SKM-1 treated with dmso at 0.1 percent for 144 hours (cell line): Measurements from ENCODE around the gene COL19A1.
"Not testable (repeated sequence)": the region's sequence is repeated elsewhere in the genome, so short reads cannot be mapped to it uniquely, and the experiment has no call there.

Experiments used
- DNase-seq: peaks from one replicate; lab custom pipeline; 2025; ENCODE audit not compliant: unreplicated experiment; lab: John Stamatoyannopoulos, UW

The COL19A1 gene

GRCh38 chr6:69866351-69866769, at the start of gene COL19A1:
COL19A1 (plus strand) TSS chr6:69866556; CDS start chr6:69879568, 13,012 bp downstream.
- DNase-seq = no peak

GRCh38 chr6:69816569-69816968, 49.8 kb upstream of the COL19A1 start:
- DNase-seq = no peak

GRCh38 chr6:69817358-69817757, 49.0 kb upstream of the COL19A1 start:
- DNase-seq = no peak

- DNase-seq = no peak
Measured at GRCh38 chr6:69818223-69818930, 48.0 kb upstream of the COL19A1 start.

- DNase-seq = no peak
Measured at GRCh38 chr6:69819138-69819537, 47.2 kb upstream of the COL19A1 start.

- DNase-seq = no peak
Measured at GRCh38 chr6:69820018-69820417, 46.3 kb upstream of the COL19A1 start.

GRCh38 chr6:69820438-69820837, 45.9 kb upstream of the COL19A1 start:
- DNase-seq = no peak

- not testable (repeated sequence) for DNase-seq
Measured at GRCh38 chr6:69824355-69824754, 42.0 kb upstream of the COL19A1 start.

GRCh38 chr6:69825904-69826303, 40.5 kb upstream of the COL19A1 start:
- no peak for DNase-seq

GRCh38 chr6:69827276-69827893, 39.0 kb upstream of the COL19A1 start:
- no peak for DNase-seq

- DNase-seq = no peak
Measured at GRCh38 chr6:69832558-69832957, 33.8 kb upstream of the COL19A1 start.

- peak; percentile 48 for DNase-seq
Measured at GRCh38 chr6:69835414-69836179, 30.8 kb upstream of the COL19A1 start.

GRCh38 chr6:69841862-69842261, 24.5 kb upstream of the COL19A1 start:
- DNase-seq = no peak

- DNase-seq = no peak
Measured at GRCh38 chr6:69843189-69843588, 23.2 kb upstream of the COL19A1 start.

- no peak for DNase-seq
Measured at GRCh38 chr6:69846312-69846711, 20.0 kb upstream of the COL19A1 start.

- no peak for DNase-seq
Measured at GRCh38 chr6:69846770-69847491, 19.4 kb upstream of the COL19A1 start.

- DNase-seq = no peak
Measured at GRCh38 chr6:69847492-69847788, 18.9 kb upstream of the COL19A1 start.

- no peak for DNase-seq
Measured at GRCh38 chr6:69848552-69848951, 17.8 kb upstream of the COL19A1 start.

GRCh38 chr6:69852706-69853105, 13.7 kb upstream of the COL19A1 start:
- DNase-seq = no peak

- no peak for DNase-seq
Measured at GRCh38 chr6:69861986-69862385, 4.4 kb upstream of the COL19A1 start.

- no peak for DNase-seq
Measured at GRCh38 chr6:69863766-69864165, 2.6 kb upstream of the COL19A1 start.

GRCh38 chr6:69865126-69865525, 1.2 kb upstream of the COL19A1 start:
- no peak for DNase-seq
